Activated B cell treated with CpG ODN at 0.5 μM for 24 hours (primary cell): ENCODE results near the gene PLAU. TPM values are rescaled to one million over a fixed set of nuclear protein-coding genes. Genes with fewer than 3 reads are reported as not detected.

Experiments
- ATAC-seq: fragments of 200-7000 bp; cut with Tn5 transposase; one replicate; pipeline ENCODE4 v1.10.0; 2021; ENCODE audit warnings: low read depth, mild to moderate bottlenecking, moderate library complexity
- CTCF ChIA-PET: fragments of 350-600 bp; sonication (Branson Sonifier 250); formaldehyde crosslinking; loops from one replicate; lab custom pipeline; 2021; ENCODE audit warnings: antibody characterized with exemption; lab: Charles Lee
- POLR2A ChIA-PET: fragments of 350-600 bp; sonication (Branson Sonifier 250); formaldehyde crosslinking; loops from one replicate; lab custom pipeline; 2021; ENCODE audit warnings: antibody characterized with exemption; lab: Charles Lee
- DNase-seq: peaks from one replicate; pipeline ENCODE4 v3.0.0; 2022
- H3K27ac Mint-ChIP-seq: one replicate; pipeline ENCODE4 v1.8.0; 2020; ENCODE audit warnings: mixed read lengths
- H3K27me3 Mint-ChIP-seq: one replicate; pipeline ENCODE4 v1.8.0; 2021; ENCODE audit warnings: mixed read lengths
- H3K36me3 Mint-ChIP-seq: one replicate; pipeline ENCODE4 v1.8.0; 2021; ENCODE audit warnings: low read depth, mixed read lengths
- H3K4me1 Mint-ChIP-seq: one replicate; pipeline ENCODE4 v1.8.0; 2021; ENCODE audit warnings: mixed read lengths
- H3K4me3 Mint-ChIP-seq: one replicate; pipeline ENCODE4 v1.8.0; 2020; ENCODE audit warnings: mild to moderate bottlenecking, mixed read lengths
- H3K9me3 Mint-ChIP-seq: one replicate; pipeline ENCODE4 v1.8.0; 2020; ENCODE audit warnings: mixed read lengths
- CTCF ChIP-seq: fragments of 200-600 bp; IDR thresholded peaks from one replicate; pipeline ENCODE4 v1.8.0; 2022; ENCODE audit warnings: antibody characterized with exemption, mild to moderate bottlenecking
- intact Hi-C: fragments of 100-400 bp; cut with micrococcal nuclease; formaldehyde crosslinking; loops from one replicate; pipeline ENCODE4 v1.15.1; 2024
- total RNA-seq: library from RNA; stranded (reverse); gene quantifications from 2 replicates; pipeline ENCODE4 v1.2.3, GENCODE V29; 2022

The PLAU gene
- total RNA-seq, 1 donor from 2014 or later = not detected

GRCh38 chr10:73937333-73938043 is 26.6 kb downstream of the PLAU start:
- Mint-ChIP-seq H3K4me3 (no peak overlapping the region), H3K36me3 (no peaks in the 10 kb centered on the region), H3K9me3 (no peaks in the 10 kb centered on the region), H3K27ac (no peak overlapping the region), H3K27me3 (no peaks in the 10 kb centered on the region), H3K4me1 (peaks cover 8% of the 10 kb centered on the region)
- ATAC-seq = no peak
- no peak for TF ChIP-seq CTCF
- ChIA-PET CTCF (interaction anchor here (2.0 to 8.0 kb wide), 2 partner anchors 49 to 58 kb away, joined by 5 to 181 read pairs; no protein-coding TSS in a partner anchor), POLR2A (interaction anchor here (0.6 kb wide), 1 partner anchor 555 kb away, joined by 3 read pairs; no protein-coding TSS in a partner anchor)
- DNase-seq = no peak
- intact Hi-C loops = no loop called here

GRCh38 chr10:73940634-73941221 is 29.8 kb downstream of the PLAU start:
- ChIA-PET CTCF (interaction anchor here (0.6 to 8.0 kb wide), 31 partner anchors 8 to 185 kb away, joined by 3 to 181 read pairs (median 5); no protein-coding TSS in a partner anchor), POLR2A (interaction anchor here (0.7 to 1.2 kb wide), 4 partner anchors 21 to 163 kb away, joined by 3 to 4 read pairs (median 3); no protein-coding TSS in a partner anchor)
- no peaks in the 10 kb centered on the region for H3K9me3 Mint-ChIP-seq
- peaks cover 2% of the 10 kb centered on the region for H3K27me3 Mint-ChIP-seq
- peak overlapping the region; percentile 64 for H3K4me3 Mint-ChIP-seq
- no peaks in the 10 kb centered on the region for H3K36me3 Mint-ChIP-seq
- no peak for TF ChIP-seq CTCF
- peaks cover 4% of the 10 kb centered on the region for H3K4me1 Mint-ChIP-seq
- DNase-seq (peak; percentile 84), ATAC-seq (peak; percentile 100)
- H3K27ac Mint-ChIP-seq = peak overlapping the region; percentile 46
- intact Hi-C loops = loop anchor here (1.0 to 5.0 kb wide), 5 partner anchors 54 to 413 kb away; no protein-coding TSS in a partner anchor

- CTCF ChIA-PET = interaction anchor here (0.6 to 8.0 kb wide), 31 partner anchors 8 to 184 kb away, joined by 3 to 181 read pairs (median 5); no protein-coding TSS in a partner anchor
These were observed 30.4 kb downstream of the PLAU start for GRCh38 chr10:73941300-73941699.

GRCh38 chr10:73944356-73945100 is 33.6 kb downstream of the PLAU start:
- H3K9me3 Mint-ChIP-seq = no peaks in the 10 kb centered on the region
- POLR2A ChIA-PET = no interaction called here
- CTCF ChIA-PET = interaction anchor here (0.6 to 8.0 kb wide), 3 partner anchors 56 to 85 kb away, joined by 3 to 181 read pairs (median 5); no protein-coding TSS in a partner anchor
- ATAC-seq = no peak
- no peaks in the 10 kb centered on the region for H3K36me3 Mint-ChIP-seq
- intact Hi-C loops = loop anchor here (5.0 kb wide), 2 partner anchors 113 to 417 kb away; no protein-coding TSS in a partner anchor
- no peak for TF ChIP-seq CTCF
- H3K4me3 Mint-ChIP-seq = no peak overlapping the region
- no peak for DNase-seq
- H3K4me1 Mint-ChIP-seq = peaks cover 4% of the 10 kb centered on the region
- H3K27me3 Mint-ChIP-seq = peaks cover 2% of the 10 kb centered on the region
- H3K27ac Mint-ChIP-seq = no peak overlapping the region

More at GRCh38 chr10:73941300-73941699, 30.4 kb downstream of the PLAU start:
- H3K4me1 Mint-ChIP-seq = peaks cover 4% of the 10 kb centered on the region
- no peak for TF ChIP-seq CTCF
- intact Hi-C loops = loop anchor here (2.0 to 5.0 kb wide), 3 partner anchors 62 to 414 kb away; no protein-coding TSS in a partner anchor
- no peak overlapping the region for H3K4me3 Mint-ChIP-seq
- POLR2A ChIA-PET = interaction anchor here (0.7 to 1.2 kb wide), 3 partner anchors 51 to 162 kb away, joined by 3 to 4 read pairs (median 3); no protein-coding TSS in a partner anchor
- DNase-seq = no peak
- H3K9me3 Mint-ChIP-seq = no peaks in the 10 kb centered on the region
- no peak overlapping the region for H3K27ac Mint-ChIP-seq
- H3K36me3 Mint-ChIP-seq = no peaks in the 10 kb centered on the region
- no peak for ATAC-seq
- H3K27me3 Mint-ChIP-seq = peaks cover 2% of the 10 kb centered on the region
